Body of pancreas (tissue), 4 donors: ENCODE measurements around the gene ASMTL.

Experiments
- POLR2A ChIP-seq, 3 donors: fragments of 450-650 bp; IDR thresholded peaks; one replicate each; pipeline ENCODE4 v1.6.1; 2016; ENCODE audit warnings: antibody characterized with exemption in 3 of 3, mild to moderate bottlenecking in 2 of 3
- TF ChIP-seq, protein P1 (sequence below), 7 experiments: fragments of 450-650 bp in 4 of 7; fragments of 200-600 bp in 3 of 7; sonication (generic) in 3 of 7; IDR thresholded peaks; one replicate each; pipeline ENCODE4 v1.5.1; 2016 to 2019; ENCODE audit warnings: antibody characterized with exemption in 7 of 7

DNA sequence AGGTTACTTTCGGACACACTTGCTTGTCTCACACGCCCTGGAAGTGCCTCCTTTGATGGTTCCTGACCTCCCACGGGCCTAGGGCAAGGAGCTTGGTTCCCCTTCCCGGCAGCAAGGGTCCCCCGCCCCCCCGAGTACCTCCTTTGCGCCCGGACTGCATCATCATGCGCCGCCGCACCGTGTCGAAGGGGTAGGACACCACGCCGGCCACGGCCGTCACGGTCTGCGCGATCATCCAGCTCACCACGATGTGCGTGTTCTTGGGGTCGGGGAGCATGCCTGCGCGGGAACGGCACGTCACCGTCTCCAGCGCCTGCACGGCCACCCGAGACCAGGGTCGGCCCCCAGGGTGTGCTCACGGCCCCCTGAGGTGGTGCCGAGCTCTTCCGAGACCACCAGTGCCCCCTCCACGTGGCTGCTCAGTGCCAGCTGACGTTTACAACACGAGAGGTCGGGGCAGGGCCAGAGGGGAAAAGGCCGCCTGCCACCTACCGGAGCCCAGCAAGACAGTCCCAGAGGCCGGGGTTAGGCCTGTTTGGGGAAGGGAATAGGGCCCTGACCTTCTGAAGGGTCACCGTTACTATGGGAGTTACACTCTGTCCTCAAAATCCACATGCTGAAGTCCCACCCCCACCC is 65.5 kb downstream of the ASMTL start:
- TF ChIP-seq, protein P1, sequence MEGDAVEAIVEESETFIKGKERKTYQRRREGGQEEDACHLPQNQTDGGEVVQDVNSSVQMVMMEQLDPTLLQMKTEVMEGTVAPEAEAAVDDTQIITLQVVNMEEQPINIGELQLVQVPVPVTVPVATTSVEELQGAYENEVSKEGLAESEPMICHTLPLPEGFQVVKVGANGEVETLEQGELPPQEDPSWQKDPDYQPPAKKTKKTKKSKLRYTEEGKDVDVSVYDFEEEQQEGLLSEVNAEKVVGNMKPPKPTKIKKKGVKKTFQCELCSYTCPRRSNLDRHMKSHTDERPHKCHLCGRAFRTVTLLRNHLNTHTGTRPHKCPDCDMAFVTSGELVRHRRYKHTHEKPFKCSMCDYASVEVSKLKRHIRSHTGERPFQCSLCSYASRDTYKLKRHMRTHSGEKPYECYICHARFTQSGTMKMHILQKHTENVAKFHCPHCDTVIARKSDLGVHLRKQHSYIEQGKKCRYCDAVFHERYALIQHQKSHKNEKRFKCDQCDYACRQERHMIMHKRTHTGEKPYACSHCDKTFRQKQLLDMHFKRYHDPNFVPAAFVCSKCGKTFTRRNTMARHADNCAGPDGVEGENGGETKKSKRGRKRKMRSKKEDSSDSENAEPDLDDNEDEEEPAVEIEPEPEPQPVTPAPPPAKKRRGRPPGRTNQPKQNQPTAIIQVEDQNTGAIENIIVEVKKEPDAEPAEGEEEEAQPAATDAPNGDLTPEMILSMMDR (IDR thresholded peaks at IDR 0.05), result no peak
- TF ChIP-seq POLR2A (IDR thresholded peaks at IDR 0.05), result no peak
